HCT116 (cell line): ENCODE results near the gene HK2. TPM values are rescaled to one million over a fixed set of nuclear protein-coding genes. Genes with fewer than 3 reads are reported as not detected.
"Not testable (repeated sequence)": the region's sequence is repeated elsewhere in the genome, so short reads cannot be mapped to it uniquely, and the experiment has no call there.

Source experiments
- ATAC-seq: fragments of 200-7000 bp; cut with Tn5 transposase; 2 replicates; pipeline ENCODE4 v1.9.1; 2020; ENCODE audit warnings: mild to moderate bottlenecking, moderate library complexity
- BruUV-seq: library from RNA; stranded (reverse); fragments of 400-500 nt; replicated peaks from 2 replicates; lab custom pipeline; 2021; lab: Mats Ljungman, UMichigan
- CTCF ChIA-PET: fragments of 300-600 bp; sonication (Branson Sonifier 250); formaldehyde crosslinking; loops from one replicate; lab custom pipeline; 2021; ENCODE audit warnings: antibody characterized with exemption; lab: Charles Lee
- POLR2A ChIA-PET: fragments of 300-600, 350-600 bp; sonication (Branson Sonifier 250); formaldehyde crosslinking; loops from one replicate; lab custom pipeline; 2021; ENCODE audit warnings: antibody characterized with exemption; lab: Charles Lee
- RAD21 ChIA-PET, 2 experiments: fragments of 300-600 bp; sonication (Branson Sonifier 250); formaldehyde crosslinking; loops; one replicate each; lab custom pipeline; 2023; ENCODE audit warnings: low total read pairs in 2 of 2; ENCODE audit not compliant: uncharacterized antibody in 2 of 2, unreplicated experiment in 2 of 2, low non-redundant PET in 1 of 2; lab: Charles Lee
- DNase-seq: peaks from one replicate; pipeline ENCODE4 v3.0.0-alpha.2; 2010; ENCODE audit warnings: low read depth, low spot score
- H2AFZ ChIP-seq: fragments of 200-600 bp; shearing (Covaris generic), sonication (generic); 2 replicates; pipeline ENCODE4 v1.6.1; 2017; ENCODE audit warnings: low read depth, mixed run types, mixed read lengths, antibody characterized with exemption, low read length; ENCODE audit not compliant: poor library complexity, severe bottlenecking
- H3K27ac ChIP-seq: 2 replicates; pipeline ENCODE4 v1.5.1; 2012; ENCODE audit warnings: low read depth, low read length
- H3K27me3 ChIP-seq: fragments of 200-600 bp; sonication (generic); 2 replicates; pipeline ENCODE4 v1.6.1; 2016; ENCODE audit warnings: mixed run types, low read length, mixed read lengths; ENCODE audit not compliant: insufficient read depth
- H3K36me3 ChIP-seq, 2 experiments: fragments of 200-500 bp in 1 of 2; fragments of 200-600 bp in 1 of 2; sonication (Bioruptor generic) in 1 of 2; sonication (generic) in 1 of 2; 2 replicates each; pipeline versions ENCODE4 v1.5.1 to v1.6.1; 2014 to 2016; ENCODE audit warnings: low read length in 2 of 2, inconsistent platforms in 1 of 2, mixed read lengths in 1 of 2, mixed run types in 1 of 2; ENCODE audit not compliant: insufficient read depth in 2 of 2, control insufficient read depth in 1 of 2
- H3K4me1 ChIP-seq, 2 experiments: fragments of 200-600 bp in 1 of 2; sonication (generic) in 1 of 2; 2 replicates each; pipeline versions ENCODE4 v1.5.1 to v1.6.1; 2012 to 2017; ENCODE audit warnings: low read length in 2 of 2, inconsistent platforms in 1 of 2, mild to moderate bottlenecking in 1 of 2, mixed read lengths in 1 of 2, mixed run types in 1 of 2, moderate library complexity in 1 of 2; ENCODE audit not compliant: insufficient read depth in 2 of 2, control insufficient read depth in 1 of 2
- H3K4me2 ChIP-seq: fragments of 200-600 bp; sonication (generic); 2 replicates; pipeline ENCODE4 v1.6.1; 2017; ENCODE audit warnings: mixed run types, low read length, mixed read lengths
- H3K4me3 ChIP-seq, 2 experiments: fragments of 200-600 bp in 1 of 2; sonication (generic) in 1 of 2; replicated peaks in 1 of 2; 2 replicates each; pipeline ENCODE4 v1.5.1; 2011 to 2016; ENCODE audit warnings: low read length in 2 of 2, control low read depth in 1 of 2, low read depth in 1 of 2, mild to moderate bottlenecking in 1 of 2, mixed read lengths in 1 of 2, mixed run types in 1 of 2
- H3K79me2 ChIP-seq: fragments of 200-600 bp; sonication (generic); 2 replicates; pipeline ENCODE4 v1.6.1; 2017; ENCODE audit warnings: mild to moderate bottlenecking, mixed run types, low read length, moderate library complexity, mixed read lengths; ENCODE audit not compliant: insufficient read depth
- H3K9ac ChIP-seq: fragments of 200-600 bp; sonication (generic); 2 replicates; pipeline ENCODE4 v1.6.1; 2016; ENCODE audit warnings: low read length, mixed read lengths
- H3K9me2 ChIP-seq: fragments of 200-600 bp; sonication (generic), shearing (Covaris generic); 2 replicates; pipeline ENCODE4 v1.6.1; 2017; ENCODE audit warnings: mixed run types, mild to moderate bottlenecking, moderate library complexity; ENCODE audit not compliant: insufficient read depth
- H3K9me3 ChIP-seq, 2 experiments: fragments of 200-500 bp in 1 of 2; fragments of 200-600 bp in 1 of 2; sonication (Bioruptor generic) in 1 of 2; sonication (generic) in 1 of 2; 2 replicates each; pipeline ENCODE4 v1.6.1; 2014 to 2017; ENCODE audit warnings: low read length in 2 of 2, mixed read lengths in 2 of 2, inconsistent platforms in 1 of 2, low read depth in 1 of 2, mild to moderate bottlenecking in 1 of 2, mixed run types in 1 of 2, moderate library complexity in 1 of 2; ENCODE audit not compliant: control insufficient read depth in 1 of 2, insufficient read depth in 1 of 2
- H4K20me1 ChIP-seq: fragments of 200-600 bp; sonication (generic), shearing (Covaris generic); 2 replicates; pipeline ENCODE4 v1.6.1; 2017; ENCODE audit warnings: mixed run types, mild to moderate bottlenecking, moderate library complexity; ENCODE audit not compliant: insufficient read depth
- ELF1 ChIP-seq: IDR thresholded peaks from 2 replicates; pipeline ENCODE4 v1.6.1; 2012; ENCODE audit warnings: low read depth, borderline replicate concordance
- TCF7L2 ChIP-seq: IDR thresholded peaks from 2 replicates; pipeline ENCODE4 v1.7.0; 2011; ENCODE audit warnings: borderline replicate concordance, inconsistent platforms; ENCODE audit not compliant: insufficient read depth, insufficient read length; ENCODE audit errors: extremely low read depth
- YY1 ChIP-seq: IDR thresholded peaks from 2 replicates; pipeline ENCODE4 v1.6.1; 2011; ENCODE audit warnings: low read length, low read depth, moderate library complexity, mild to moderate bottlenecking; ENCODE audit not compliant: insufficient replicate concordance; ENCODE audit errors: extremely low read depth
- intact Hi-C: fragments of 100-400 bp; cut with micrococcal nuclease; formaldehyde crosslinking; loops from 2 replicates; pipeline ENCODE4 v1.10.0; 2022
- total RNA-seq: library from RNA; stranded (reverse); gene quantifications from one replicate; pipeline ENCODE4 v1.2.1, GENCODE V29; 2021; ENCODE audit not compliant: unreplicated experiment
- TF ChIP-seq, protein P1 (sequence below): IDR thresholded peaks from 2 replicates; pipeline ENCODE4 v1.6.1; 2012; ENCODE audit warnings: low read depth

Gene HK2
- total RNA-seq, 1 experiment from 2014 or later, result 42.5 TPM

DNA sequence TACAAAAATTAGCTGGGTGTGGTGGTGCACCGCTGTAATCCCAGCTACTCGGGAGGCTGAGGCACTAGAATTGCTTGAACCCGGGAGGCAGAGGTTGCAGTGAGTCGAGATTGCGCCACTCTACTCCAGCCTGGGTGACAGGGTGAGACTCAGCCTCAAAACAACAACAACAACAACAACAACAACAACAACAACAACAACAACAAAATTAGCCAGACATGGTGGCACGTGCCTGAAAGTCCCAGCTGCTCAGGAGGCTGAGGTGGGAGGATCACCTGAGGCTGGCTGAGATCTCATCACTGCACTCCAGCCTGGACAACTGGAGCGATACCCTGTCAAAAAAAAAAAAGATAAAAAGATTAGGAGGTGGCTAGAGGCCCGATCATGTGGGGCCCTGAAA is 19.4 kb downstream of the HK2 start:
- peaks cover 12 to 17% of the 10 kb centered on the region in 2 experiments; a peak in 3 of 4 replicates for H3K36me3 ChIP-seq
- not testable (repeated sequence) for H3K9me3 ChIP-seq

DNA sequence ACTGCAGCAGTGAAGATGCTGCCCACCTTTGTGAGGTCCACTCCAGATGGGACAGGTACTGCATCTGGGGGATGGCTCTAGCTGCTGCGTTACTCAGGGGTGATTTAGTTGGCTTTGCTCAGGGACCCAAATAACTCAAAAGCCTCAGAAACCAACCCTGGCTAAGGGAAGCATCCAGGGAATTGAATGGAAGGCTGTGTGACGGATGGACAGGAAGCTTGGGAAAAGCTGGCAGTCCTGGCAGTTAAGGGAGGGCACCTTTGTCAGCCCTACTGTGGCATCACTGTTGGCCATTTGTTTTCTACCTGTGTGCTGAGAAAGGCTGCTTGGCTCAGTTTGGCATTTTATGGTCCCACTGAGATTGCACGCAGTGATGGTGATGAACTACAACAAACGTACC is 20.5 kb downstream of the HK2 start:
- Histone ChIP-seq H3K4me2 (no peak overlapping the region), H3K36me3 (peaks cover 12 to 17% of the 10 kb centered on the region in 2 experiments; a peak in 3 of 4 replicates), H3K4me3 (no peak overlapping the region), H3K27ac (no peak overlapping the region), H3K79me2 (peaks cover 53% of the 10 kb centered on the region), H4K20me1 (peaks cover 3% of the 10 kb centered on the region; the same call in 1 of the 2 replicates), H3K9me2 (no peaks in the 10 kb centered on the region), H3K9ac (no peak overlapping the region), H3K9me3 (no peaks in the 10 kb centered on the region), H3K4me1 (peaks cover 0 to 12% of the 10 kb centered on the region in 2 experiments; a peak in 1 of 4 replicates), H2AFZ (no peak overlapping the region), H3K27me3 (no peaks in the 10 kb centered on the region)
- ChIA-PET POLR2A (no interaction called here), RAD21 (no interaction called here), CTCF (interaction anchor here (1.9 kb wide), 1 partner anchor 17 kb away, joined by 5 read pairs; no protein-coding TSS in a partner anchor)
- ATAC-seq, result no peak
- TF ChIP-seq, protein P1, sequence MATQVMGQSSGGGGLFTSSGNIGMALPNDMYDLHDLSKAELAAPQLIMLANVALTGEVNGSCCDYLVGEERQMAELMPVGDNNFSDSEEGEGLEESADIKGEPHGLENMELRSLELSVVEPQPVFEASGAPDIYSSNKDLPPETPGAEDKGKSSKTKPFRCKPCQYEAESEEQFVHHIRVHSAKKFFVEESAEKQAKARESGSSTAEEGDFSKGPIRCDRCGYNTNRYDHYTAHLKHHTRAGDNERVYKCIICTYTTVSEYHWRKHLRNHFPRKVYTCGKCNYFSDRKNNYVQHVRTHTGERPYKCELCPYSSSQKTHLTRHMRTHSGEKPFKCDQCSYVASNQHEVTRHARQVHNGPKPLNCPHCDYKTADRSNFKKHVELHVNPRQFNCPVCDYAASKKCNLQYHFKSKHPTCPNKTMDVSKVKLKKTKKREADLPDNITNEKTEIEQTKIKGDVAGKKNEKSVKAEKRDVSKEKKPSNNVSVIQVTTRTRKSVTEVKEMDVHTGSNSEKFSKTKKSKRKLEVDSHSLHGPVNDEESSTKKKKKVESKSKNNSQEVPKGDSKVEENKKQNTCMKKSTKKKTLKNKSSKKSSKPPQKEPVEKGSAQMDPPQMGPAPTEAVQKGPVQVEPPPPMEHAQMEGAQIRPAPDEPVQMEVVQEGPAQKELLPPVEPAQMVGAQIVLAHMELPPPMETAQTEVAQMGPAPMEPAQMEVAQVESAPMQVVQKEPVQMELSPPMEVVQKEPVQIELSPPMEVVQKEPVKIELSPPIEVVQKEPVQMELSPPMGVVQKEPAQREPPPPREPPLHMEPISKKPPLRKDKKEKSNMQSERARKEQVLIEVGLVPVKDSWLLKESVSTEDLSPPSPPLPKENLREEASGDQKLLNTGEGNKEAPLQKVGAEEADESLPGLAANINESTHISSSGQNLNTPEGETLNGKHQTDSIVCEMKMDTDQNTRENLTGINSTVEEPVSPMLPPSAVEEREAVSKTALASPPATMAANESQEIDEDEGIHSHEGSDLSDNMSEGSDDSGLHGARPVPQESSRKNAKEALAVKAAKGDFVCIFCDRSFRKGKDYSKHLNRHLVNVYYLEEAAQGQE, result no peak
- TF ChIP-seq ELF1 (no peak), YY1 (no peak), TCF7L2 (no peak)
- BruUV-seq, result no TSS peak
- DNase-seq, result no peak
- intact Hi-C loops, result no loop called here

More for the DNA sequence above, 19.4 kb downstream of the HK2 start:
- intact Hi-C loops, H4K20me1 ChIP-seq, H3K4me2 ChIP-seq, ATAC-seq, H3K27ac ChIP-seq, BruUV-seq, H3K9me2 ChIP-seq, POLR2A ChIA-PET, H3K9ac ChIP-seq, DNase-seq, H3K4me3 ChIP-seq, H3K27me3 ChIP-seq, RAD21 ChIA-PET, H2AFZ ChIP-seq: not testable (repeated sequence)
- CTCF ChIA-PET, result interaction anchor here (1.9 kb wide), 1 partner anchor 16 kb away, joined by 5 read pairs; no protein-coding TSS in a partner anchor
- Histone ChIP-seq H3K4me1 (peaks cover 0 to 23% of the 10 kb centered on the region in 2 experiments; a peak in 2 of 4 replicates), H3K79me2 (peaks cover 64% of the 10 kb centered on the region)

DNA sequence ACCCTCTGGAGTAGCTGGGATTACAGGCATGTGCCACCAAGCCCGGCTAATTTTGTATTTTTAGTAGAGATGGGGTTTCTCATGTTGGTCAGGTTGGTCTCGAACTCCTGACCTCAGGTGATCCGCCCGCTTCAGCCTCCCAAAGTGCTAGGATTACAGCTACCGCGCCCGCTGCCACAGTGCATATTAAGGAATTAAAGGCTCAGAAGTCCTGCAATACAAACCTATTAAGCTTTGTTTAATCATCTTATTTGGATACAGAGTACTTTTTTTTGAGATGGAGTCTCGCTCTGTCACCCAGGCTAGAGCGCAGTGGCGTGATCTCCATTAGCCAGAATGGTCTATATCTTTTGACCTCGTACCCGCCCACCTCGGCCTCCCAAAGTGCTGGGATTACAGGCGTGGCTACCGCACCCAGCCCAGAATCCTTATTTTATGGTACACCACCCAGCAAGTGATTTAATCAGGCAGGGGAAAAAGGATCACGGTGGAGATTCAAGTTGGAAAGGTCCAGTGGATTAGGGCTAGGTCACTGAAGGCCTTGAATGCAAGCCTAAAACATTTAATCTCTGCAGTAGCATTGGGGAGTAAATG is 21.3 kb downstream of the HK2 start:
- H3K4me3 ChIP-seq, CTCF ChIA-PET, DNase-seq, H3K27me3 ChIP-seq, H3K27ac ChIP-seq, POLR2A ChIA-PET, H3K9me2 ChIP-seq, H3K4me2 ChIP-seq, H3K9ac ChIP-seq, H2AFZ ChIP-seq, ATAC-seq, H4K20me1 ChIP-seq, RAD21 ChIA-PET, H3K9me3 ChIP-seq, intact Hi-C loops: not testable (repeated sequence)
- peaks cover 12 to 17% of the 10 kb centered on the region in 2 experiments; a peak in 3 of 4 replicates for H3K36me3 ChIP-seq
- peaks cover 0 to 11% of the 10 kb centered on the region in 2 experiments; a peak in 1 of 4 replicates for H3K4me1 ChIP-seq
- peaks cover 46% of the 10 kb centered on the region for H3K79me2 ChIP-seq
- BruUV-seq, result TSS peak; percentile 24
